Activated T-cell treated with anti-CD3 and anti-CD28 coated beads for 4 hours (primary cell): ENCODE results near the gene WFDC13.
"Not testable (repeated sequence)": the region's sequence is repeated elsewhere in the genome, so short reads cannot be mapped to it uniquely, and the experiment has no call there.

Experiments
- DNase-seq: peaks from one replicate; pipeline ENCODE4 v3.0.0-alpha.2; 2020

WFDC13 gene, protein sequence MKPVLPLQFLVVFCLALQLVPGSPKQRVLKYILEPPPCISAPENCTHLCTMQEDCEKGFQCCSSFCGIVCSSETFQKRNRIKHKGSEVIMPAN

DNA sequence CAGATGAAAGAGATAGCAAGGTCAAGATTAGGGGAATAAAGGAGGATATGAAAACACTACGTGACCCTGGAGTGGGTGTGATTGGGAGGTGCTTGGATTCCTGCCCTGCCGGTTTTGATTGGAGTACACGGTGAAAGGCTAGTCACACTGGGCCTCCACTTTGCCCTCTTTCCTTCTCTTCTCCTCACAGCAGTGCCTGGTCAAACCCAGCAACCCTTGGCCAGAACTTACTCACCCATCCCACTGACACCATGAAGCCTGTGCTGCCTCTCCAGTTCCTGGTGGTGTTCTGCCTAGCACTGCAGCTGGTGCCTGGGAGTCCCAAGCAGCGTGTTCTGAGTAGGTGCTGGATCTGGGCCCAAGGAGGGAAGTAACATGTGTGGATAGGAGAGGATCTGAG lies at the start of gene WFDC13:
Gene WFDC13, plus strand, starts transcription at position 166 of the 400 bp plus-strand sequence. Its CDS starts 86 bp downstream, at position 252.
- no peak for DNase-seq

DNA sequence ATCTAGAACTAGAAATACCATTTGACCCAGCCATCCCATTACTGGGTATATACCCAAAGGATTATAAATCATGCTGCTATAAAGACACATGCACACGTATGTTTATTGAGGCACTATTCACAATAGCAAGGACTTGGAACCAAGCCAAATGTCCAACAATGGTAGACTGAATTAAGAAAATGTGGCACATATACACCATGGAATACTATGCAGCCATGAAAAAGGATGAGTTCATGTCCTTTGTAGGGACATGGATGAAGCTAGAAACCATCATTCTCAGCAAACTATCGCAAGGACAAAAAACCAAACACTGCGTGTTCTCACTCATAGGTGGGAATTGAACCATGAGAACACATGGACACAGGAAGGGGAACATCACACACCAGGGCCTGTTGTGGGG lies 44.8 kb upstream of the WFDC13 start:
- not testable (repeated sequence) for DNase-seq

DNA sequence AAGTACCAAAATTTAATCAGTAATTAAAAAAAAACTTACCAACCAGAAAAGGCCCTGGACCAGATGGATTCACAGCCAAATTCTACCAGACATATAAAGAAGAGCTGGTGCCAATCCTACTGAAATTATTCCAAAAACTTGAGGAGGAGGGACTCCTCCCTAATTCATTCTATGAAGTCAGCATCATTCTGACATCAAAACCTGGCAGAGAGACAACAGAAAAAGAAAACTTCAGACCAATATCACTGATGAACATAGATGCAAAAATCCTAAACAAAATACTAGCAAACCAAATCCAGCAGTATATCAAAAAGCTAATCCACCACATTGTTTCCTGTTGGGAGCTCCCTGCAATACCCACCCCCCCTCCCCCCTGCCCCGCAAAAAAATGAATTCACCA lies 31.7 kb upstream of the WFDC13 start, which contains the start of gene WFDC11:
Gene WFDC11, minus strand, starts transcription at position 101 of the 400 bp plus-strand sequence. CDS start 19,639 bp downstream, outside the sequence.
- DNase-seq = no peak

DNA sequence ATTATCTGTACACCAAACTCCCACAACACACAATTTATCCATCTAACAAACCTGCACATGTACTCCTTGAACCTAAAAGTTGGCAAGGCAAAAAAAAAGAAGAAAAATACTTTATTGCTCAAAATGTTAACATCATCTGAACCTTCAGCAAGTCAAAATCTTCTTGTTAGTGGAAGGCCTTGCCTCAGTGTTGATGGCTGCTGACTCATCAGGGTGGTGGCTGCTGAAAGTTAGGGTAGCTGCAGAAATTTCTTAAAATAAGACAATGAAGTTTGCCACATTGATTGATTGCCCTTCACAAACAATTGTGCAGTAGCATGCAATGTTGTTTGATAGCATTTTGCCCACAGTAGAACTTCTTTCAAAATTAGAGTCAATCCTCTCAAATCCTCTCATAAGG lies 29.1 kb upstream of the WFDC13 start:
- no peak for DNase-seq

DNA sequence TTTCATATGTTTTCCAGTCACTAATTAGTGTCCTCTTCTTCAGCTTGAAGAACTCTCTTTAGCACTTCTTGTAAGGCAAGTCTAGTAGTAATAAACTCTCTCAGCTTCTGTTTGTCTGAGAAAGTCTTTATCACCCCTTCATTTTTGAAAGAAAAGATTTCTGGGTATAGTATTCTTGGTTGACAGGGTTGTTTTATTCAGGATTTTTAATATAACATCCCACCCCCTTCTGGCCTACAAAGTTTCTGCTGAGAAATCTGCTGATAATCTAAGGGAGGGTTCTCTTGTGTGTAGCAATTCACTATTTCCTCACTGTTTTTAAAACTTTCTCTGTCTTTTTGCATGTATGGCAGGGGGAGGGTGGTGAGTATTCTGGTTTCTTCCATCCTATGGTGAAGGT lies 22.2 kb upstream of the WFDC13 start:
- no peak for DNase-seq

DNA sequence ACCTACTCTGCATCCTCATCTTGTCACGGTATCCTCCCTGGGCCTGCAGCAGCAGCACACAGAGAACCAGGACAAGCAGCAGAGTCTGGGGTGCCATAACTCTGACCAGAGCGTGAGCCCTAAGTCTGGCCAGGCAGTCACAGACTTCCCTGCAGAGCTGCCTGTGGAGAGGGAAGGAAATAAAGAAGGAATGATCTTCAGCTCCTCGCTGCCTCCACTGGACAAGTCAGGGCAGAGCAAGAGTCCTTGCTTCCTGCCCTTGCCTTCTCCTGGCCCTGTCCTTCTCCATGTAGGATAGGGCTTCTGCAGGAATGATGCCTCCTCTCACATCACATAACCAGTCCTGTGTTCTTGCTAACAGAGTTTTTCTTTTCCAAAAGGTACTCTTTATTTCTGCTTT lies 15.9 kb upstream of the WFDC13 start:
- no peak for DNase-seq

DNA sequence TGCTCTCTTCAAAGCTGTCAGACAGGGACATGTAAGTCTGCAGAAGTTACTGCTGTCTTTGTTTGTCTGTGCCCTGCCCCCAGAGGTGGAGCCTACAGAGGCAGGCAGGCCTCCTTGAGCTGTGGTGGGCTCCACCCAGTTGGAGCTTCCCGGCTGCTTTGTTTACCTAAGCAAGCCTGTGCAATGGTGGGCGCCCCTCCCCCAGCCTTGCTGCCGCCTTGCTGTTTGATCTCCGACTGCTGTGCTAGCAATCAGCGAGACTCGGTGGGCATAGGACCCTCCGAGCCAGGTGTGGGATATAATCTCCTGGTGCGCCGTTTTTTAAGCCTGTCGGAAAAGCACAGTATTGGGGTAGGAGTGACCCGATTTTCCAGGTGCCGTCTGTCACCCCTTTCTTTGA lies 8.5 kb upstream of the WFDC13 start:
- not testable (repeated sequence) for DNase-seq

DNA sequence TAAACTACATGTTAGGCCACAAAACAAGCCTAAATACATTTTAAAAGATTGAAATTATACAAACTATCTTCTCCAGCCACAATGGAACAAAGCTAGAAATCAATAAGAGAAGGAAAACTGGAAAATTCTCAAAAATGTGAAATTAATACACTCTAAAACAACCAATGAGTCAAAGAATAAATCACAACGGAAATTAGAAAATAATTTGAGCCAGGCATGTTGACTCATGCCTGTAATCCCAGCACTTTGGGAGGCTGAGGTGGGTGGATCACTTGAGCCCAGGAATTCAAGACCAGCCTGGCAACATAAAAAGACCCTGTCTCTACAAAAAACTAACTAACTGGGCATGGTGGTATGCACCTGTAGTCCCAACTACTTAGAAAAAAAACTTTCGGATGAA lies 6.3 kb upstream of the WFDC13 start:
- no peak for DNase-seq

DNA sequence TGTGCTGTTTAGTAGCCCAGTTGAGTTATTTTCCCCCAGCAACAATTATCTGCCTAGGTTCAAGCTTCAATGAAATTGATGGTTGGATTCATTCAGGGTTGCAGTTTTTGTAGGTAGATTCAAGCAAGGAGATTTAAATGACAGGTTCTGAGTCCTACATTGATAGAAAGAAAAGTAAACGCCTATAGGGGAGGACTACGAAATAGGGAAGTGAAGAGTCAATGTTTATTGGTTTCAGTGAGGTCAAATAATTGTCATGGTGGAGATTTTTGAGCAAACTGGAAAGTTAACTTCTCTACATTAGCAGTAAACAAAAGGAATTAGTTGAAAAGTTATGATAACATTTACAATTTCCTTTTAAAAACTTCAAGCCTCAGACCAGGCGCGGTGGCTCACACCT lies 734 bp upstream of the WFDC13 start:
- DNase-seq = no peak

DNA sequence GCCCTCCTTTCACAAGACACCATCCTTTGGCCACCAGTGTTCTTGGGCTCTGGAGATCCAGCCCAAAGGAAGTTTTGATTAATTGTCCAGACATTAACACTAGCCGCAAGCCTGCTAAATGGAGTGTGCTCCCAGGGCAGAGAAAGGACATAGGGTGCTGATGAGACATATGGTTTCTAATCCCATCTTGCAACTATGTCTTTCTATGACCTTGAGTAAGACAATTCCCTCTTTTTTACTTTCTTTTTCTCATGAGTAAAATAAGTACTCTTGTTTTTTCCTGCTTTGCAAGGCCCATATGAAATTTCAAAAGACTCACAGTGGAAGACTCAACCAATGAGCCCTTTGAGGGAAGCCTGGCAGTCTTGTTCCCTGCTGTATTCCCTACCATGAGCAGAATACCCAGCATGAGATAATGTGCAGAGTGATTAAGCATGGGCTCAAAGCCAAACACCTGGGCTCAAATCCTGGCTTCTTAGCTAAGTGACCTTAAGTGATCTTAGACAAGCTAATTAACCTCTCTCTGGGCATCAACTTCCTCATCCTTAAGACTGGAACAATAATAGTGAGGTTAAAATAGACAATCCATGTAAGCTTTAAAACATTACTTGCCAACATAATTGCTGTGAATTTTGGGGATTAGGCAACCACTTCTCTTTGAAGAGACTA lies 3.3 kb downstream of the WFDC13 start, which contains the start of gene WFDC10B:
Gene WFDC10B, minus strand, starts transcription at position 51 of the 669 bp plus-strand sequence. CDS start 19,027 bp downstream, outside the sequence.
- DNase-seq = no peak

DNA sequence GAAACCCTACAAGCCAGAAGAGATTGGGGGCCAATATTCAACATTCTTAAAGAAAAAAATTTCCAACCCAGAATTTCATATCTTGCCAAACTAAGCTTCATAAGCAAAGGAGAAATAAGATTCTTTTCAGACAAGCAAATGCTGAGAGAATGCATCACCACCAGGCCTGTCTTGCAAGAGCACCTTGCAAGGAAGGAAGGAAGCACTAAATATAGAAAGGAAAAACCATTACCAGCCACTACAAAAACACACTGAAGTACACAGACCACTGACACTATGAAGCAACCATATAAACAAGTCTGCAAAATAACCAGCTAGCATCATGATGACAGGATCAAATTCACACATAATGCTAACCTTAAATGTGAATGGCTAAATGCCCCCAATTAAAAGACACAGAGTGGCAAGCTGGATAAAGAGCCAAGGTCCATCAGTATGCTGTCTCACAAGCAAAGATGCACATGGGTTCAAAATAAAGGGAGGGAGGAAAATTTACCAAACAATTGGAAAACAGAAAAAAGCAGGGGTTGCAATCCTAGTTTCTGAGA lies 14.4 kb downstream of the WFDC13 start:
- DNase-seq = not testable (repeated sequence)

DNA sequence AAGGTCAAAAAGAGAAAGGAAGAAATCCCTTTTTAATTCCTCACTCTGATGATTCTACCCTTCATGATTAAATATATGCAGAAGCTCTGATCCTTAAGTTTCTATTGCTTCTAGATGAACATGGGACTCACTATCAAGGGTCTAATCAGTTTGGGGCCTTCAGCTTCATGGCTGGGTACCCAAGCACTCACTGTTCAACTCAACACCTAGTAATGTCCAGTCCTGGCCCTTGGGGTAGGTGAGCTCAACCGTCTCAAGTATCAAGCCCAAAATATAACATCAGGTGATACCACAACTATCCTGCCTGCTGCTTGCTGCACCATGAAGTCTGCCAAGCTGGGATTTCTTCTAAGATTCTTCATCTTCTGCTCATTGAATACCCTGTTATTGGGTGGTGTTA lies 20.2 kb downstream of the WFDC13 start, which contains the start of gene SPINT4:
Gene SPINT4, plus strand, starts transcription at position 301 of the 400 bp plus-strand sequence. Its CDS starts 21 bp downstream, at position 322.
- no peak for DNase-seq

DNA sequence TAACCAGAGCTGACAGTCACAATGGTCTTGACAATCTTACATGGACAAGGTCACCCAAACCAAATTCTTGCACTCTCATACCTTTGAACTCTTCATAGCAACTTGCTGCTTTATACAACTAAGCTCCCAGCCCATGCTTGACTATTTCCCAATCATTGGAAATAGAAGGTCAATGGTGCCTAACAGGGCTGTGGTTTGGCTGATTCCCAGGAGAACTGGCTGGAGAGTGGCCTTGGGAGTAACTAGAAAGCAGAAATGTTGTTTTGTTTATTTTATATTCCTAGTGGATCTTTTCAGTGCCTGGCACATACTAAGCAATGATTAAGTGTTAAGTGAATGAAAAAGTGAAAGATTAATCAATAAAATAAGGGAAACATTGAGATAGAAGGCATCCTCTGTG lies 23.3 kb downstream of the WFDC13 start:
- DNase-seq = no peak

DNA sequence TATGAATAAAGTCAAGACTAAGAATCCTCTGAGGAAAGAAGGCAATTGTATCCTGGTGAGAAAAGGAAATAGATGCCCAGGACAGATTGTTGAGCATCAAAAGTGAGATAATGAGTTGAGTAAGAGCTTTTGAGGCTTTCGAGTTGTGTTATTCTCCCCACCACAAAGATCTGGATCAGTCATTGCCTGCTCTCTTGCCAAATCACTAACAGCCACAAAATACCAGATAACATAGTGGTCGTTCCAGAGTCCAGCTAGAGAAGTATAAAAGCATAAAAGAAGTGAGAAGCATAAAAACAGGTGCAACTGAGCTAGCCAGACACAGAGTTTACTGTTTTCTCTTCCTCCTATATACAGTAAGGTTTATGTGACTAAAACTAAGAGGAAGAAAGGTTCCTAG lies 25.2 kb downstream of the WFDC13 start:
- DNase-seq = no peak

DNA sequence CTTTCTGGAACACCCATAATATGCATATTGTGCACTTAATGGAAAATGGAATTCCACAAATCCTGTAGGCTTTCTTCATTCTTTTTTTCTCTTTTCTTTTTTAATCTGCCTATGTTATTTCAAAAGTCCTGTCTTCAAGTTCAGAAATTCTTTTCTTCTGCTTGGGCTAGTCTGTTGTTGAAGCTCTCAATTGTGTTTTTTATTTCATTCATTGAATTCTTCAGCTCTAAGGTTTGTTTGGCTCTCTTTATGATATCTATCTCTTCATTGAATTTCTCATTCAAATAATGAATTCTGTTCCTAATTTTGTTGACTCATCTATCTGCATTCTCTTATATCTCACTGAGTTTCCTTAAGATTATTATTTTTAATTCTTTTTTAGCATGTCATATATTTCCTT lies 30.4 kb downstream of the WFDC13 start:
- no peak for DNase-seq

DNA sequence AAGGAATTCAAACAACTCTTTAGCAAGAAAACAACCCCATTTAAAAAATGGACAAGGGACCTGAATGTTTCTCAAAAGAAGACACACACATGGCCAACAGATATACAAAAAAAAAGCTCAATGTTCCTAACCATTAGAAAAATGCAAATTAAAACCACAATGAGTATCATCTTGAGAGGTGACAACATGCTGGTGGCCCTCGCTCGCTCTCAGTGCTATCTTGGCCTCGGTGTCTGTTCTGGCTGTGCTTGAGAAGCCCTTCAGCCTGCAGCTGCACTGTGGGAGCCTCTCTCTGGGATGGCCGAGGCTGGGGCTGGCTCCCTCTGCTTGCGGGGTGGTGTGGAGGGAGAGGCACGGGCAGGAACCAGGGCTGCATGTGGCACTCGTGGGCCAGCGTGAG lies 33.7 kb downstream of the WFDC13 start:
- DNase-seq = no peak

DNA sequence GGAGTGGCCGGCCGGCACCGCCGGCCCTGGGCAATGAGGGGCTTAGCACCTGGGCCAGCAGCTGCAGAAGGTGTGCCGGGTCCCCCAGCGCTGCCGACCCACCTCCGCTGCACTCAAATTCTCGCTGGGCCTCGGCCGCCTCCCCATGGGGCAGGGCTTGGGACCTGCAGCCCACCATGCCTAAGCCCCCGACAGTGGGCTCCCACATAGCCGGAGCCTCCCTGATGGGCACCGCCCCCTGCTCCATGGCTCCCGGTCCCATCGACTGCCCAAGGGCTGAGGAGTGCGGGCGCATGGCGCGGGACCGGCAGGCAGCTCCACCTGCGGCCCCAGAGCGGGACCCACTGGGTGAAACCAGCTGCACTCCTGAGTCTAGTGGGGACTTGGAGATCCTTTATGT lies 34.1 kb downstream of the WFDC13 start:
- DNase-seq = no peak

DNA sequence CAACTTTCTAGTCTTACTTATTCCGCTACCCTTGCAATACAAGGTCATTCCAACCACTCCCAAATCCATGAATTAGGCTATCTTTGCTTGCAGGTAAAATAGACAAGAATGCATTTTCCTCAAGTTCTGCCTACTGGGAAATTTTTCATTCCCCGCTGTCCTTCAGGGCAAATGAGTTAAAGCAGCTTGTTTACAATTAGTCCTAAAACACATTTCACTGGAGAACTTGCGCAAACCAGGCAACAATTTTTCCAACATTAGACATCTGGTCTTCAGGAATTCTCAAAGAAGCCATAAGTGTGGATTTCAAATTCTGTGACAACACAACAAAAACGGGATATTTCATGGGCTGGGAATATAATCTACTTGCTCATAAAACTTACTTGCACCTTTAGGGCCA lies 40.8 kb downstream of the WFDC13 start:
- DNase-seq = no peak

DNA sequence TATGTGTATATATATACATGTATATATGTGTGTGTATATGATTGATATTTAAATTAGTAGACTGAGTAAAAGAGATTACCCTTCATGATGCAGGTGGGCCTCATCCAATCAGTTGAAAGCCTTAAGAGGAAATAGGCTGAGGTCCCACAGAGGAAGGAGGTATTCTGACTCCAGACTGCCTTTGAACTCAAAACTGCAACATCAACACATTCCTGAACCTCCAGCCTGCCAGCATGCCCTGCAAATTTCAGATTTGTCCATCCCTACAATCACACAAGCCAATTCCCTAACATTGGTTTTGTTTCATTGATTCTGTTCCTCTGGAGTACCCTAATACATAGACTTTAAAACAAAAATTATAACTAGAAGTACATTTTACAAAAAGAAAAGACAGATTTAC lies 43.2 kb downstream of the WFDC13 start:
- DNase-seq = no peak

DNA sequence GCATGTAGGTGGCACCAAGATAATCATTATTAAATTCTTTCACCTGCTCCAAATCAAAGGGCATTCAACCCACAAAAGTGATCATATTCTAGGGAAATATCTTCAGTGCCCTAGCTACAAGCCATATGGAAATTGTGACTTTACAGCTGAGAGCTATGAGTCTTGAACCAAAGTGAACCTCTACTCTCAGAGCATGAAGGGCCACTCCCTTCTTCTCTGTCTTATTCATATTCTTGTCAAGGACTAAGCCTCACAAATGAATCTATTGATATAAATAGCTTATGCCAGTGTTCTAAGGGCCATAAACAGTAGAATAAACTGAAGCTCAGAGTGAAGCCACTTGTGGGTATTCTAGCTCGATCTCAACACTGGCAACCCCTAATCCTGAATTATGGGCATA lies 49.9 kb downstream of the WFDC13 start:
- no peak for DNase-seq

DNA sequence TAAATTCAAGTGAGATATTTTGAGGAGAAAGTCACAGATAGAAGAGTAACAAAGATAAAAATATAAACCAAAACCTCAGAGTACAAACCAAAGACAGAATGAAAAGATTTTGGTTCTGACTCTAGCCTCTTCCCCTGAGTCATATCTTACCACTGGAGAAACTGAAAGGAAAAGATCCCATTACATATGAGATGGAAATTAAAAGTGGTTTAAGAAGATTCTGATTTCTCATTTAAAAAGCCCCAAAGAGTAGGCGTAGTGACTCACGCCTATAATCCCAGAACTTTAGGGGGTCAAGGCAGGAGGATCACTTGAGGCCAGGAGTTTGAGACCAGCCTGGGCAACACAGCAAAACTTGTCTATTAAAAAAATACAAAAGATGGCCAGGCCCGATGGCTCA lies 50.9 kb downstream of the WFDC13 start:
- DNase-seq = no peak

DNA sequence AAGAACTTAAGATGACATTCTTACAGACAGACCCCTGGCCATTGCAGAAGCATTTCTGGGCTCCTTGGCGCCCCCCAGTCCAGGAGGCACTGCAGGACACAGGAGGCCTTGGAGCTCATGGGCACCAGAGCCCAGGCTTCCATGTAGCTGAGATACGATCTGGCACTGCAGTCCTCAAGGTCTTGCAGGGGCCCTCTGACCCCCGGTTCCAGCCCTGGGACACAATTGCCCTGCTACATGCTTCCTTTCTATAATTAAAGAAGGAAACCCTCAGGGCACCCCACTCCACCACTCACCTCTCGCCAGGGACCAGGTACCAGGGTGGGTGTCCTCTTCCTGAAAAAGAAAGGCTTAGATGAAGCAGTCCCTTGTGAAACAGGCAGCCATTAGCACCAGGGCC lies 56.3 kb downstream of the WFDC13 start:
- DNase-seq = no peak
